NCI-H187 treated with DMSO at 0.1 percent for 48 hours (cell line): Measurements from ENCODE around the gene MYO15A.

ENCODE experiments used
- DNase-seq: peaks from one replicate; lab custom pipeline; 2025; lab: John Stamatoyannopoulos, UW

The MYO15A gene

GRCh38 chr17:18159551-18160120 is 51.1 kb downstream of the MYO15A start:
- no peak for DNase-seq

GRCh38 chr17:18160128-18160856 is 51.7 kb downstream of the MYO15A start:
- DNase-seq = no peak

GRCh38 chr17:18161207-18162145 is 52.9 kb downstream of the MYO15A start:
- DNase-seq = no peak

- no peak for DNase-seq
These were observed 55.0 kb downstream of the MYO15A start for GRCh38 chr17:18163547-18163946.

- DNase-seq = no peak
These were observed 58.3 kb downstream of the MYO15A start for GRCh38 chr17:18166894-18167293.

- no peak for DNase-seq
These were observed 58.9 kb downstream of the MYO15A start for GRCh38 chr17:18167421-18167820.

GRCh38 chr17:18172531-18173278 is 64.1 kb downstream of the MYO15A start:
- no peak for DNase-seq

- no peak for DNase-seq
These were observed 65.2 kb downstream of the MYO15A start for GRCh38 chr17:18173740-18174139.

- DNase-seq = no peak
These were observed 67.6 kb downstream of the MYO15A start for GRCh38 chr17:18176176-18176575.

GRCh38 chr17:18177133-18177532 is 68.6 kb downstream of the MYO15A start:
- no peak for DNase-seq

GRCh38 chr17:18177722-18178121 is 69.2 kb downstream of the MYO15A start:
- DNase-seq = no peak

GRCh38 chr17:18179196-18179595 is 70.6 kb downstream of the MYO15A start:
- DNase-seq = no peak

GRCh38 chr17:18179804-18180203 is 71.2 kb downstream of the MYO15A start:
- no peak for DNase-seq

- no peak for DNase-seq
These were observed 72.8 kb downstream of the MYO15A start for GRCh38 chr17:18181358-18181757.

- no peak for DNase-seq
These were observed 73.8 kb downstream of the MYO15A start for GRCh38 chr17:18182110-18182977.

GRCh38 chr17:18182978-18183333 is 74.4 kb downstream of the MYO15A start:
- DNase-seq = no peak

- peak; percentile 72 for DNase-seq
These were observed 75.0 kb downstream of the MYO15A start, which contains the start of gene ALKBH5 for GRCh38 chr17:18183334-18184142. Gene ALKBH5 (plus strand): TSS chr17:18183828. CDS start chr17:18184244, 416 bp downstream.

GRCh38 chr17:18184143-18185031 is 75.8 kb downstream of the MYO15A start:
- DNase-seq = no peak

- DNase-seq = no peak
These were observed 76.8 kb downstream of the MYO15A start for GRCh38 chr17:18185391-18185790.
